PC-3 (cell line): ENCODE data around the gene TRIP6. TPM values are rescaled to one million over a fixed set of nuclear protein-coding genes. Genes with fewer than 3 reads are reported as not detected.

Experiments
- ATAC-seq: fragments of 200-7000 bp; cut with Tn5 transposase; 2 replicates; pipeline ENCODE4 v1.9.1; 2020; ENCODE audit warnings: mild to moderate bottlenecking, moderate library complexity
- BruUV-seq: library from RNA; stranded (reverse); fragments of 400-500 nt; replicated peaks from 2 replicates; lab custom pipeline; 2021; lab: Mats Ljungman, UMichigan
- CTCF ChIA-PET: fragments of 300-600 bp; sonication (Branson Sonifier 250); formaldehyde crosslinking; loops from one replicate; lab custom pipeline; 2022; ENCODE audit warnings: antibody characterized with exemption; lab: Charles Lee
- POLR2A ChIA-PET: fragments of 300-600 bp; sonication (Branson Sonifier 250); formaldehyde crosslinking; loops from one replicate; lab custom pipeline; 2022; ENCODE audit warnings: antibody characterized with exemption; ENCODE audit not compliant: unreplicated experiment; lab: Charles Lee
- DNase-seq: peaks from one replicate; pipeline ENCODE4 v3.0.0-alpha.2; 2015
- H2AFZ ChIP-seq: fragments of 300-600 bp; sonication (generic); 2 replicates; pipeline ENCODE4 v1.6.0; 2016; ENCODE audit warnings: antibody characterized with exemption, low read length
- H3F3A ChIP-seq: fragments of 300-600 bp; sonication (generic); one replicate; pipeline ENCODE4 v1.6.0; 2017; ENCODE audit warnings: antibody characterized with exemption, low read length, control low read depth, mild to moderate bottlenecking; ENCODE audit not compliant: unreplicated experiment
- H3K27ac ChIP-seq: fragments of 300-600 bp; sonication (generic); 2 replicates; pipeline ENCODE4 v1.5.1; 2016; ENCODE audit warnings: mild to moderate bottlenecking, low read length
- H3K27me3 ChIP-seq: fragments of 300-600 bp; sonication (generic); 2 replicates; pipeline ENCODE4 v1.6.1; 2016; ENCODE audit warnings: low read length, mixed read lengths
- H3K36me3 ChIP-seq: fragments of 300-600 bp; sonication (generic); 2 replicates; pipeline ENCODE4 v1.6.1; 2016; ENCODE audit warnings: low read depth, mixed run types, low read length, mixed read lengths
- H3K4me1 ChIP-seq: fragments of 300-600 bp; sonication (generic); 2 replicates; pipeline ENCODE4 v1.5.1; 2016; ENCODE audit warnings: low read length; ENCODE audit not compliant: insufficient read depth
- H3K4me2 ChIP-seq: fragments of 300-600 bp; sonication (generic); 2 replicates; pipeline ENCODE4 v1.6.0; 2016; ENCODE audit warnings: low read length
- H3K4me3 ChIP-seq: fragments of 300-600 bp; sonication (generic); 2 replicates; pipeline ENCODE4 v1.5.1; 2016; ENCODE audit warnings: mild to moderate bottlenecking, low read length, mixed read lengths
- H3K79me2 ChIP-seq: fragments of 300-600 bp; sonication (generic); 2 replicates; pipeline ENCODE4 v1.6.1; 2017; ENCODE audit warnings: low read length, mixed read lengths
- H3K9ac ChIP-seq: fragments of 300-600 bp; sonication (generic); 2 replicates; pipeline ENCODE4 v1.6.0; 2016; ENCODE audit warnings: mild to moderate bottlenecking, low read length
- H3K9me2 ChIP-seq: fragments of 300-600 bp; sonication (generic); replicated peaks from 2 replicates; pipeline ENCODE4 v1.6.1; 2016; ENCODE audit warnings: mixed run types, low read length, mixed read lengths
- H3K9me3 ChIP-seq: fragments of 300-600 bp; sonication (generic); 2 replicates; pipeline ENCODE4 v1.6.1; 2016; ENCODE audit warnings: low read length, mixed read lengths
- H4K20me1 ChIP-seq: fragments of 300-600 bp; sonication (generic); 2 replicates; pipeline ENCODE4 v1.6.1; 2016; ENCODE audit warnings: low read length, mixed read lengths
- EZH2 ChIP-seq: fragments of 300-600 bp; sonication (generic); IDR thresholded peaks from one replicate; pipeline ENCODE4 v1.6.1; 2017; ENCODE audit warnings: antibody characterized with exemption, mild to moderate bottlenecking, low read length; ENCODE audit not compliant: unreplicated experiment
- EZH2phosphoT487 ChIP-seq: fragments of 300-600 bp; sonication (generic); IDR thresholded peaks from 2 replicates; pipeline ENCODE4 v1.6.1; 2018; ENCODE audit warnings: mild to moderate bottlenecking, antibody characterized with exemption, low read length, borderline replicate concordance
- intact Hi-C: fragments of 100-400 bp; cut with micrococcal nuclease; formaldehyde crosslinking; loops from 2 replicates; pipeline ENCODE4 v1.9.0; 2023
- total RNA-seq: library from RNA; depleted of rRNA; stranded (reverse); fragments of >200 nt; gene quantifications from 2 replicates; pipeline ENCODE4 v1.2.3, GENCODE V29; 2014
- TF ChIP-seq, protein P1 (sequence below): fragments of 300-600 bp; sonication (generic); conservative IDR thresholded peaks from 2 replicates; pipeline ENCODE4 v1.5.1; 2017; ENCODE audit warnings: antibody characterized with exemption, low read depth, mild to moderate bottlenecking, low read length

TRIP6 gene
- total RNA-seq, 1 experiment from 2014 or later: 11.3 TPM

DNA sequence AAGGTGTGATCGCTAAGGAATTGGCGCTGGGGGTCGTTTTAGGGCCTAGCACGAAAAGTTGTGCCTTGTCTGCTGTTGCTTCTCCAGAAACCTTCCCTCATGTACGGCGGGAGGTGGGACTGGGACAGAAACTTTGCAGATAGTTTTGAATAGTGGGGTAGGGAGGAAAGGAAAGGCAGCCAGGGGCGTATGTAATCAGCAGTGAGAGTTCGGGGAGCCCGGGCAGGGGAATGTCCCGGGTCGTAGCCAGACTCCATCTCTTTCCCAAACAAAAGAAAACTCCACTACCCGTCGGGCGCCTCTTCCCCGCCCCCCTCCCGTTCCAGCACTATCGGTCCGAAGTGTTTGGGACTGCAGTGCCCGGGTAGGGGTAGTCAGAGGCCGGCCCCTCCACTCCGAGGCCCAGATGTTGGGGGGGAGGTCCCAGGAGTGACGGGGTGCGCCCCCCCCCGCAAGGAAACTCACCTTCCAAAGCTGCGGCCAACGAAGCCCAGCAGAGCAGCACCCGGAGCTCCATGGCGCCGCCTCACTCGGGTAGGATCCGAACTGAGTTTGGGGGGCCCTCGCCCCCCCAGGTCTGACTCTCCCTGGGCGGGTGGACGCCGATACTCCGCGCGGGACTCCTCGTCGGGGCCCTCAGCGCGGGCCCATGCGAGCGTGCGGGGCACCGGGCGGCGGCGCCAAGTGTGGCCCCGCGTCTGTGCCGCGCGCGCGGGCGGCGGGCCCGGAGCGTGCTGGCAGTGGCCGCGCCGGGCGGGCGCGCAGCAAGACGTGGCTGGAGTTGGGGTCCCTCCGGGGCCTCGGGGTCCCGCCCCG is 40.5 kb upstream of the TRIP6 start:
- Histone ChIP-seq H2AFZ (peak overlapping the region; percentile 80), H3K27me3 (no peaks in the 10 kb centered on the region), H3K27ac (no peak overlapping the region), H3K4me2 (peak overlapping the region; percentile 86), H3K9me2 (no peaks in the 10 kb centered on the region), H3K9ac (peak overlapping the region; percentile 76), H4K20me1 (peaks cover 5% of the 10 kb centered on the region; the same call in 1 of the 2 replicates), H3K79me2 (peaks cover 42% of the 10 kb centered on the region), H3K36me3 (peaks cover 16% of the 10 kb centered on the region; the same call in 1 of the 2 replicates), H3F3A (no peaks in the 10 kb centered on the region), H3K4me1 (peaks cover 5% of the 10 kb centered on the region; the same call in 1 of the 2 replicates), H3K4me3 (peak overlapping the region; percentile 99), H3K9me3 (no peaks in the 10 kb centered on the region)
- ChIA-PET POLR2A (interaction anchor here (0.6 to 1.0 kb wide), 7 partner anchors 23 to 342 kb away, joined by 3 to 12 read pairs (median 7); partner anchors contain the start of genes POP7 and UFSP1), CTCF (interaction anchor here (0.6 to 2.2 kb wide), 6 partner anchors 25 to 442 kb away, joined by 3 to 27 read pairs (median 8); partner anchors contain the start of genes POP7, SLC12A9 and UFSP1)
- DNase-seq (no peak), ATAC-seq (peak; percentile 9)
- BruUV-seq: no TSS peak
- TF ChIP-seq EZH2 (no peak), EZH2phosphoT487 (no peak)
- TF ChIP-seq, protein P1, sequence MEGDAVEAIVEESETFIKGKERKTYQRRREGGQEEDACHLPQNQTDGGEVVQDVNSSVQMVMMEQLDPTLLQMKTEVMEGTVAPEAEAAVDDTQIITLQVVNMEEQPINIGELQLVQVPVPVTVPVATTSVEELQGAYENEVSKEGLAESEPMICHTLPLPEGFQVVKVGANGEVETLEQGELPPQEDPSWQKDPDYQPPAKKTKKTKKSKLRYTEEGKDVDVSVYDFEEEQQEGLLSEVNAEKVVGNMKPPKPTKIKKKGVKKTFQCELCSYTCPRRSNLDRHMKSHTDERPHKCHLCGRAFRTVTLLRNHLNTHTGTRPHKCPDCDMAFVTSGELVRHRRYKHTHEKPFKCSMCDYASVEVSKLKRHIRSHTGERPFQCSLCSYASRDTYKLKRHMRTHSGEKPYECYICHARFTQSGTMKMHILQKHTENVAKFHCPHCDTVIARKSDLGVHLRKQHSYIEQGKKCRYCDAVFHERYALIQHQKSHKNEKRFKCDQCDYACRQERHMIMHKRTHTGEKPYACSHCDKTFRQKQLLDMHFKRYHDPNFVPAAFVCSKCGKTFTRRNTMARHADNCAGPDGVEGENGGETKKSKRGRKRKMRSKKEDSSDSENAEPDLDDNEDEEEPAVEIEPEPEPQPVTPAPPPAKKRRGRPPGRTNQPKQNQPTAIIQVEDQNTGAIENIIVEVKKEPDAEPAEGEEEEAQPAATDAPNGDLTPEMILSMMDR: no peak
- intact Hi-C loops: loop anchor here (1.0 to 5.0 kb wide), 3 partner anchors 23 to 119 kb away; partner anchors contain the start of genes POP7 and SLC12A9

DNA sequence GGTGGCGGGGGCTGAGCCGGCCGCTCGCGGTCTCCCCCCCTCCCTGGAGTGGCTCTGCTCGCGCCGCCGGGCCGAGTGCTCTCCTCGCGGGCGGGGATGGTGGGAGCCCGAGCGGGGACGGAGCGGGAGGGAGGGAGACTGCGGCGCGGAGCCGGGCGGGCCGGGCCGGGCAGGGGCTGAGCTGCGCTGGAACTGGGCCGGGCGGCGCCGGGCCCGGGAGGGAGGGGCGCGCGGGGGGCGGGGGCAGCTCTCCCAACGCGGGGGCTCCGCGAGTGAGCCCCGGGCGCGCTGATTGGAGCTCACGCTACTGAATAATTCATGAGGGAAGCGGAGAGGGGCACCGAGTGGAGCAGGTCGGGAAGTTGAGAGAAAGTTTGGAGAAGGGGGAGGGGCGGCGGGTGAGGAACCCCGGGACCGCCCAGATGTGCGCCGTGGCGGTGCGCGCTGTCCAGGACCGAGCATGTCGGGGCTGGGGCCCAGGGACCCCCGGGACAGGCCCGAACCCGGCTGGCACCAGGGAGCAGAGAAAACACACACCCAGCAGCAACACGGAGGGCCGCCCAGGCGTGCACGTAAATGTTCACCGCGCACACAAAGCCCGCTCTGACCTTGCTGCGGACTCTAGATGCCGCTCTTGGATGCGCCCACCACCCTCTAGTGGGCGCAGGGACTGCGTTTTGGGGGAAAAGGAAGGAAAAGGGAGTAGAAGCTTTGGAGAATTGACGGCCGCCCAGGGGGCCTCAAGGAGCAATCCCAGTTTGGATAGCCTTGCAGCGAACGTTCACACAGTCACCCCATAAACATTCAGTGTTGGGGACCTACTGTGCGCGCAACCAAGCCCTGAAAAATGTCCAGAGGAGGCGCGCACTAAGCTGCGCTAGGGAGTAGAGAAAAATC is 39.6 kb upstream of the TRIP6 start, which contains the start of gene EPHB4:
TSS of gene EPHB4 (minus strand) at position 194 of the 897 bp plus-strand sequence. CDS start 493 bp downstream, outside the sequence.
- intact Hi-C loops: loop anchor here (1.0 to 5.0 kb wide), 2 partner anchors 25 to 120 kb away; partner anchors contain the start of genes POP7 and SLC12A9
- peak within 1 kb of the TSS; percentile 5; the same call in 1 of the 2 replicates for H3K27ac ChIP-seq
- no peaks in the 10 kb centered on the region for H3K9me2 ChIP-seq
- peaks cover 42% of the 10 kb centered on the region for H3K79me2 ChIP-seq
- TF ChIP-seq, protein P1: peak; percentile 62
- TF ChIP-seq EZH2: no peak
- DNase-seq (peak; percentile 84), ATAC-seq (peak; percentile 79)
- TSS peak; percentile 58 for BruUV-seq
- H3K36me3 ChIP-seq: peaks cover 9% of the 10 kb centered on the region; the same call in 1 of the 2 replicates
- peak within 1 kb of the TSS; percentile 99 for H3K4me3 ChIP-seq
- peak within 1 kb of the TSS; percentile 76 for H3K9ac ChIP-seq
- peak within 1 kb of the TSS; percentile 80 for H2AFZ ChIP-seq
- H3F3A ChIP-seq: no peaks in the 10 kb centered on the region
- H4K20me1 ChIP-seq: peaks cover 5% of the 10 kb centered on the region; the same call in 1 of the 2 replicates
- ChIA-PET POLR2A (interaction anchor here (0.6 to 1.0 kb wide), 9 partner anchors 14 to 343 kb away, joined by 3 to 12 read pairs (median 5); partner anchors contain the start of genes POP7 and UFSP1), CTCF (interaction anchor here (0.6 to 2.2 kb wide), 9 partner anchors 20 to 442 kb away, joined by 3 to 27 read pairs (median 5); partner anchors contain the start of genes ACHE, POP7, SLC12A9 and UFSP1)
- H3K4me2 ChIP-seq: peak within 1 kb of the TSS; percentile 86
- H3K4me1 ChIP-seq: peaks cover 5% of the 10 kb centered on the region; the same call in 1 of the 2 replicates
- no peaks in the 10 kb centered on the region for H3K27me3 ChIP-seq
- no peaks in the 10 kb centered on the region for H3K9me3 ChIP-seq
